ENCODE results near the gene MYOM1.

The MYOM1 gene

GRCh38 chr18:3219631-3220335 lies at the start of gene MYOM1:
TSS of gene MYOM1 (minus strand) at chr18:3219968. CDS start at chr18:3215223, 4,745 bp downstream.
- no peak for DNase-seq (ENCODE audit: low read depth)
- in situ Hi-C loops (cut with HindIII; ENCODE audit: low sequenced_read_pairs), result no loop called here
- H3K4me3 ChIP-seq (ENCODE audit: low read depth, low read length), result no peak within 1 kb of the TSS
- no peak for TF ChIP-seq CTCF (IDR thresholded peaks at IDR 0.05; ENCODE audit: low read depth, low read length, missing control alignments)

- TF ChIP-seq CTCF (IDR thresholded peaks at IDR 0.05; ENCODE audit: low read depth, low read length, missing control alignments), result no peak
- no peak for DNase-seq (ENCODE audit: low read depth)
- in situ Hi-C loops (cut with HindIII; ENCODE audit: low sequenced_read_pairs), result no loop called here
- no peak overlapping the region for H3K4me3 ChIP-seq (ENCODE audit: low read depth, low read length)
Observed at GRCh38 chr18:3269241-3269913, 49.6 kb upstream of the MYOM1 start.

- in situ Hi-C loops (cut with HindIII; ENCODE audit: low sequenced_read_pairs), result no loop called here
- no peak for TF ChIP-seq CTCF (IDR thresholded peaks at IDR 0.05; ENCODE audit: low read depth, low read length, missing control alignments)
- no peak overlapping the region for H3K4me3 ChIP-seq (ENCODE audit: low read depth, low read length)
- DNase-seq (ENCODE audit: low read depth), result no peak
Observed at GRCh38 chr18:3268306-3268705, 48.5 kb upstream of the MYOM1 start.

- no peak for TF ChIP-seq CTCF (IDR thresholded peaks at IDR 0.05; ENCODE audit: low read depth, low read length, missing control alignments)
- no peak overlapping the region for H3K4me3 ChIP-seq (ENCODE audit: low read depth, low read length)
- no peak for DNase-seq (ENCODE audit: low read depth)
- in situ Hi-C loops (cut with HindIII; ENCODE audit: low sequenced_read_pairs), result no loop called here
Observed at GRCh38 chr18:3266062-3266608, 46.4 kb upstream of the MYOM1 start.

GRCh38 chr18:3265564-3266033 lies 45.8 kb upstream of the MYOM1 start:
- in situ Hi-C loops (cut with HindIII; ENCODE audit: low sequenced_read_pairs), result no loop called here
- TF ChIP-seq CTCF (IDR thresholded peaks at IDR 0.05; ENCODE audit: low read depth, low read length, missing control alignments), result no peak
- no peak for DNase-seq (ENCODE audit: low read depth)
- H3K4me3 ChIP-seq (ENCODE audit: low read depth, low read length), result no peak overlapping the region

DNA sequence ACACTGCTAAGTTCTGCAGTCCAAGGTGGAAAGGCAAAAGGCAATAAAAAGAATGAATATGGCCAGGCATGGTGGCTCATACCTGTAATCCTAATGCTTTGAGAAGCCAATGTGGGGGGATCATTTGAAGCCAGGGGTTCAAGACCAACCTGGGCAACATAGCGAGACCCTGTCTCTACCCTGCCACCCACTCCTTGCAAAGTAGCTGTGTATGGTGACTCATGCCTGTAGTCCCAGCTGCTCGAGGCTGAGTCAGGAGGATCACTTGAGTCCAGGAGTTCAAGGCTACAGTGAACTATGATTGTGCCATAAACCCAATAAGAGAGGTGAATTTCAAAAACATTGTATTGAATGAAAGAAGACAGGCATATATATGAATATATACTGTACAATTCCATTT lies 44.6 kb upstream of the MYOM1 start:
- H3K4me3 ChIP-seq (ENCODE audit: low read depth, low read length), result no peak overlapping the region
- in situ Hi-C loops (cut with HindIII; ENCODE audit: low sequenced_read_pairs), result no loop called here
- no peak for DNase-seq (ENCODE audit: low read depth)
- no peak for TF ChIP-seq CTCF (IDR thresholded peaks at IDR 0.05; ENCODE audit: low read depth, low read length, missing control alignments)
